Astrocyte (in vitro differentiated cells and primary cell): ENCODE data around the gene CLCF1. TPM values are rescaled to one million over a fixed set of nuclear protein-coding genes. Genes with fewer than 3 reads are reported as not detected.
A peak's percentile ranks its signal among the peaks of the same experiment; 100 is the strongest.

Experiments used
- DNase-seq: peaks from one replicate; pipeline ENCODE4 v3.0.0-alpha.2; 2010; ENCODE audit warnings: low read depth
- FAIRE-seq: peaks from 2 replicates; lab custom pipeline; 2011; peaks lifted over from hg19 to GRCh38; lab: Jason Lieb, UNC
- H2AFZ ChIP-seq: 2 replicates; pipeline ENCODE4 v1.6.0; 2012; ENCODE audit warnings: low read depth, low read length, inconsistent platforms
- H3K27ac ChIP-seq: 2 replicates; pipeline ENCODE4 v1.5.1; 2011; ENCODE audit warnings: low read depth, low read length, inconsistent platforms
- H3K27me3 ChIP-seq: 2 replicates; pipeline ENCODE4 v1.6.0; 2011; ENCODE audit warnings: low read length, inconsistent platforms; ENCODE audit not compliant: insufficient read depth
- H3K36me3 ChIP-seq: 2 replicates; pipeline ENCODE4 v1.5.1; 2011; ENCODE audit warnings: low read length, inconsistent platforms; ENCODE audit not compliant: insufficient read depth
- H3K4me1 ChIP-seq: 2 replicates; pipeline ENCODE4 v1.5.1; 2011; ENCODE audit warnings: low read length, inconsistent platforms; ENCODE audit not compliant: insufficient read depth
- H3K4me2 ChIP-seq: 2 replicates; pipeline ENCODE4 v1.6.0; 2012; ENCODE audit warnings: low read length, inconsistent platforms
- H3K4me3 ChIP-seq: 2 replicates; pipeline ENCODE4 v1.5.1; 2011; ENCODE audit warnings: low read depth, mild to moderate bottlenecking, low read length, inconsistent platforms; ENCODE audit not compliant: insufficient read depth
- H3K79me2 ChIP-seq: 2 replicates; pipeline ENCODE4 v1.6.0; 2012; ENCODE audit warnings: mild to moderate bottlenecking, low read length, inconsistent platforms; ENCODE audit not compliant: insufficient read depth
- H3K9ac ChIP-seq: 2 replicates; pipeline ENCODE4 v1.6.0; 2012; ENCODE audit warnings: mild to moderate bottlenecking, low read length, inconsistent platforms
- H3K9me3 ChIP-seq: 2 replicates; pipeline ENCODE4 v1.5.1; 2012; ENCODE audit warnings: low read depth, mild to moderate bottlenecking, low read length, inconsistent platforms; ENCODE audit not compliant: insufficient read depth
- H4K20me1 ChIP-seq: 2 replicates; pipeline ENCODE4 v1.6.0; 2012; ENCODE audit warnings: low read length, inconsistent platforms; ENCODE audit not compliant: insufficient read depth
- H3K27ac Mint-ChIP-seq: one replicate; pipeline ENCODE4 v1.8.0; 2021; ENCODE audit warnings: mild to moderate bottlenecking, mixed read lengths; ENCODE audit not compliant: unreplicated experiment
- H3K27me3 Mint-ChIP-seq: one replicate; pipeline ENCODE4 v1.8.0; 2021; ENCODE audit warnings: low read depth, mixed read lengths; ENCODE audit not compliant: unreplicated experiment
- H3K36me3 Mint-ChIP-seq: one replicate; pipeline ENCODE4 v1.8.0; 2021; ENCODE audit warnings: low read depth, mixed read lengths; ENCODE audit not compliant: unreplicated experiment
- H3K4me1 Mint-ChIP-seq: one replicate; pipeline ENCODE4 v1.8.0; 2021; ENCODE audit warnings: low read depth, mixed read lengths; ENCODE audit not compliant: unreplicated experiment
- H3K4me3 Mint-ChIP-seq: one replicate; pipeline ENCODE4 v1.8.0; 2021; ENCODE audit warnings: mild to moderate bottlenecking, moderate library complexity, mixed read lengths; ENCODE audit not compliant: unreplicated experiment
- H3K9me3 Mint-ChIP-seq: one replicate; pipeline ENCODE4 v1.8.0; 2021; ENCODE audit warnings: mild to moderate bottlenecking, mixed read lengths; ENCODE audit not compliant: unreplicated experiment
- CTCF ChIP-seq: IDR thresholded peaks from 2 replicates; pipeline ENCODE4 v1.5.1; 2011; ENCODE audit warnings: low read depth, mild to moderate bottlenecking, inconsistent platforms, low read length, moderate library complexity; ENCODE audit not compliant: insufficient read depth
- EZH2 ChIP-seq: IDR thresholded peaks from 2 replicates; pipeline ENCODE4 v1.6.1; 2012; ENCODE audit warnings: mild to moderate bottlenecking, low read length, inconsistent platforms; ENCODE audit not compliant: insufficient read depth
- total RNA-seq: library from RNA; stranded (reverse); gene quantifications from 2 replicates; pipeline ENCODE4 v1.2.1, GENCODE V29; 2021

Gene CLCF1
- total RNA-seq, 1 donor from 2014 or later = 17.6 TPM

- H3K27ac ChIP-seq = peak within 1 kb of the TSS; percentile 96
Observed at GRCh38 chr11:67353317-67354074, 19.9 kb downstream of the CLCF1 start, which contains the start of gene POLD4. Gene POLD4 (minus strand): TSS chr11:67353546. CDS start chr11:67353399, 147 bp downstream.

GRCh38 chr11:67352546-67353316 lies 20.7 kb downstream of the CLCF1 start:
- Histone ChIP-seq H3K4me2 (peak overlapping the region; percentile 98), H3K9ac (peak overlapping the region; percentile 94), H3K79me2 (peaks cover 22% of the 10 kb centered on the region), H2AFZ (peak overlapping the region; percentile 54), H3K9me3 (no peaks in the 10 kb centered on the region), H3K4me3 (peak overlapping the region; percentile 73), H4K20me1 (peaks cover 22% of the 10 kb centered on the region), H3K4me1 (peaks cover 66% of the 10 kb centered on the region), H3K27ac (peak overlapping the region; percentile 96), H3K27me3 (no peaks in the 10 kb centered on the region), H3K36me3 (no peaks in the 10 kb centered on the region)
- H3K27me3 Mint-ChIP-seq = no peaks in the 10 kb centered on the region
- peaks cover 60% of the 10 kb centered on the region for H3K4me1 Mint-ChIP-seq
- TF ChIP-seq CTCF (no peak), EZH2 (no peak)
- H3K9me3 Mint-ChIP-seq = no peaks in the 10 kb centered on the region
- DNase-seq (no peak), FAIRE-seq (no peak)
- peak overlapping the region; percentile 90 for H3K4me3 Mint-ChIP-seq
- H3K27ac Mint-ChIP-seq = peak overlapping the region; percentile 96
- H3K36me3 Mint-ChIP-seq = peaks cover 2% of the 10 kb centered on the region

More at GRCh38 chr11:67353317-67354074, 19.9 kb downstream of the CLCF1 start, which contains the start of gene POLD4:
- Mint-ChIP-seq H3K27me3 (no peaks in the 10 kb centered on the region), H3K9me3 (no peaks in the 10 kb centered on the region), H3K36me3 (peaks cover 2% of the 10 kb centered on the region), H3K4me1 (peaks cover 62% of the 10 kb centered on the region), H3K4me3 (peak within 1 kb of the TSS; percentile 90), H3K27ac (peak within 1 kb of the TSS; percentile 99)
- no peak for FAIRE-seq
- Histone ChIP-seq H3K4me1 (peaks cover 66% of the 10 kb centered on the region), H4K20me1 (peaks cover 20% of the 10 kb centered on the region), H3K4me3 (peak within 1 kb of the TSS; percentile 73), H3K27me3 (no peaks in the 10 kb centered on the region), H2AFZ (peak within 1 kb of the TSS; percentile 54), H3K4me2 (peak within 1 kb of the TSS; percentile 98), H3K79me2 (peaks cover 22% of the 10 kb centered on the region), H3K9ac (peak within 1 kb of the TSS; percentile 94), H3K9me3 (no peaks in the 10 kb centered on the region), H3K36me3 (no peaks in the 10 kb centered on the region)
- TF ChIP-seq EZH2 = no peak
- TF ChIP-seq CTCF = no peak
- DNase-seq = peak; percentile 87
